Hepatocyte (in vitro differentiated cells): ENCODE results near the gene ACE.

Experiments used
- CTCF ChIP-seq: fragments of 200-600 bp; sonication (generic); IDR thresholded peaks from 2 replicates; pipeline ENCODE4 v1.5.1; 2016; ENCODE audit warnings: antibody characterized with exemption, mild to moderate bottlenecking; ENCODE audit not compliant: poor library complexity
- EZH2 ChIP-seq: fragments of 200-600 bp; sonication (generic); IDR thresholded peaks from 2 replicates; pipeline ENCODE4 v1.6.1; 2016; ENCODE audit warnings: antibody characterized with exemption, mild to moderate bottlenecking, borderline replicate concordance
- EZH2phosphoT487 ChIP-seq: fragments of 200-600 bp; sonication (generic); IDR thresholded peaks from one replicate; pipeline ENCODE4 v1.6.1; 2018; ENCODE audit warnings: antibody characterized with exemption, mild to moderate bottlenecking, low read depth, moderate library complexity; ENCODE audit not compliant: unreplicated experiment, severe bottlenecking

- no peak for TF ChIP-seq CTCF
- TF ChIP-seq EZH2: no peak
- TF ChIP-seq EZH2phosphoT487: no peak
These were observed 38.5 kb upstream of the ACE start for GRCh38 chr17:63438092-63439051.
